HG03159 (cell line): ENCODE data around the gene TMEM207.
A peak's percentile ranks its signal among the peaks of the same experiment; 100 is the strongest.

Source experiments
- ATAC-seq: cut with Tn5 transposase; IDR thresholded peaks from one replicate; pipeline ENCODE4 v1.9.1; 2021; ENCODE audit warnings: mild to moderate bottlenecking, moderate library complexity; ENCODE audit not compliant: unreplicated experiment

The TMEM207 gene

DNA sequence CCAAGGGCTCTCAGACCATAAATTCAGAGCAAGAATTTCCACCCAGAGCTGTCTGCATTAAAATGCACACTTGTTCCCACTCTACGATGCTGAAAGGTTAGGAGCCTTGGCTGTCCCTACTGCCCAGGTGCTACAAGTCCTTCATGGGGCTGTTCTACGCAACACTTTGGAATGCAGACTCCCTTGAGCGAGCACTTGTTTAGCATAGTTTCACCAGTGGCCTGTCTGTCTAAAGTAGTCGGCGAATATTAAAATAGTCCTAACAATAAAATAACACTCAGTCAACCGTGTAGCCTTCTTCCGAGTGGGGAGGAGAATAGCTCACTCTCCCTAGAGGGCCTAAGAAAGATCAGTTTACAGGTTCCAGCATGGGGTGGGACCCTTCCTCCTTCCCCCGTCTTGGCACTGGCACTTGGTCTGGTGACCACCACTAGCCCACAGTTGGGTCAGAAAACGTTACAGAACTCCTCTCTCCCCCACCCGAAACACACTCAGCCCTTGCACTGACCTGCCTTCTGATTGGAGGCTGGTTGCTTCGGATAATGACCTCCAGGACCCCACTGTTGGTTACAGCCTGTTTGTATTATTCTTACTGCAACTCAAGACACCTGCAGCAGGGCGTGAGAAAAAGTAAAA lies 62.0 kb downstream of the TMEM207 start, which contains the start of gene CLDN16:
Gene CLDN16 (plus strand): TSS at position 586 of the 636 bp plus-strand sequence. CDS start 167 bp downstream, outside the sequence.
- no peak for ATAC-seq

DNA sequence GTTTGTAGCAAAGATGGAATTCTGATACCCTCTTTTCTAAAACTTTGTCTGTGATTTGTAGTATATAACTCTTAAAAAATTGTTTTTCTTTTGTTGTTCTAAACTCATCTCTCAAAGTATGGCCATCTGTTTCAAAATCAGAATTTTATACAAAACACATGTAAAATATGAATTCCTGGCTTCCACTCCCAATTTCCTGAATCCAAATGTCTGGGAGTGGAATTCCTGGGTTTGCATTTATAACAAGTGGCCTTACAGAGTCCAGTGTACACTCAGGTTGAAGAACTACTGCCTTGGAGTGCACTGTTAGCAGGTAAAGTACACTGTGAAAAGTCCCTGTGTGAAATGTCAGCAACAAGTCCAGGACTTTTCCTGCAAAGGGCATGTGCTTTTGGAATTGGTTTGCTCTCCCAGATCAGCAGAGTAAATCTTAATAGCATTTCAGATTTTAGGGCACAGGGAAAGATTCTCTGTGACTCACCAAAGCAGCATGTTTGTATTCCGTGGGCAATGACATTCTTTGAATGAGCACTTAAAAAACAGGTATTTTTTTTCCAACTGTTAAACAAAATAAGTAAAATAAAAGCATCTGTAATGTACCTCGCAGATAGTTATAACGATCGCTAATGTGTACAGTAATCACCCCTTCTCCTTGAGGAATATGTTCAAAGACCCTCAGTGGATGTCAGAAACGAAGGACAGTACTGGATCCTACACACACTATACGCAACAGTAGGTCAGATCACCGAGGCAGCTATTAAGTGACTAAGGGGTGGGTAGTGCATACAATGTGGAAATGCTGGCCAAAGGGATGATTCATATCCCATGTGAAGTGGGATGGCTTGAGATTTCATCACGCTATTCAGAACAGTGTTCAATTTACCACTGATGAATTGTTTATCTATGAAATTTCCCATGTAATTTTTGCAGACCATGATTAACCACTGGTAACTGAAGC lies 63.7 kb downstream of the TMEM207 start:
- ATAC-seq: no peak

GRCh38 chr3:190384309-190384756 lies 65.4 kb downstream of the TMEM207 start:
- peak; percentile 86 for ATAC-seq

DNA sequence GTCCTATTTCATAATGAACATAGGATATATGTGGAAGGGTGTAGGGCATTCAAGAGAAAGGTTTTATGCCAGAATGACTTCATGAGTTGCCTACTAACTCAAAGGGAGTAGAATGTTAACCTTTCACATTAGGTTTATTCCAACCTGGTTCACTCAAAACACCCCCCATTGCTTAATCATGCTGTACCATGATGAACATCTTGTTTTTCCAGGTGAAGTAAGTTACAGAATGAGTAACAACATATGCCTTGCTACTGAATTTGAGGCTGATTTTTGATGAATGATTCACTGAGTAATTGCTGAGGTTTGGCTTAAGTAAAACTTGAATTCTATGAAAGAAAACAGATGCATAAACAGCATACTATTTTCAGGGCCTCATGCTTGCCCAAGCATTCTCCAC lies 67.6 kb downstream of the TMEM207 start:
- ATAC-seq: peak; percentile 37

- ATAC-seq: no peak
These were observed 68.3 kb downstream of the TMEM207 start for GRCh38 chr3:190381441-190381840.

GRCh38 chr3:190380184-190380583 lies 69.5 kb downstream of the TMEM207 start:
- no peak for ATAC-seq
